LNCAP (cell line): ENCODE measurements around the gene RINL.

Experiments used
- CTCF ChIP-seq: fragments of 450-650 bp; IDR thresholded peaks from 2 replicates; pipeline ENCODE4 v1.5.1; 2017; ENCODE audit warnings: mild to moderate bottlenecking

The RINL gene

DNA sequence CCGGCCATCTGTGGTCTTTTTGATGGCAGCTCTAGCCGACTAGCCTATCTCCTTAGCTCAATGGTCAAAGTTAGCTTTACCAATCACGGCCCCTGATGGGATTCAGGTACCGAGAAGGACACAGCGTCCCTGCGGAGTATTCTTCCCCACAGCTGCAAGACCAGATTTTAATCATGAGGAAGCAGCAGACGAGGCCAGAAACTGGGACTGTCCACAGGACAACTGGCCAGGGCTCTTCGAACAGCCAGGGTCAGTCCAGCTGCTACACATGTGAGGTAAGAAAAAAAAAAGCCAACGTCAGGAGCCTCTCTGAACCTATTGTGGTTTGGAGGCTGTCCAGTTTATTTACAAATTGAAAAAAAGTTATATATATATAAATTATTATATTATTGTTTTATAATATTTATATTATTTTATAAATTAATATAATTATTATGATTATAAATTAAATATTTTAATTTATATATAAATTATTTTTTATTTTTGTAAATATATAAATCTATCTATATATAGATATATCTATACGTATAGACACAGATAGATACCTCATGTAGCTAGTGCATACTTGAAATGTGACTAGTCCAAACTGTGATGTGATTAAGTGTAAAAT, 10.8 kb downstream of the RINL start:
- TF ChIP-seq CTCF, result no peak

DNA sequence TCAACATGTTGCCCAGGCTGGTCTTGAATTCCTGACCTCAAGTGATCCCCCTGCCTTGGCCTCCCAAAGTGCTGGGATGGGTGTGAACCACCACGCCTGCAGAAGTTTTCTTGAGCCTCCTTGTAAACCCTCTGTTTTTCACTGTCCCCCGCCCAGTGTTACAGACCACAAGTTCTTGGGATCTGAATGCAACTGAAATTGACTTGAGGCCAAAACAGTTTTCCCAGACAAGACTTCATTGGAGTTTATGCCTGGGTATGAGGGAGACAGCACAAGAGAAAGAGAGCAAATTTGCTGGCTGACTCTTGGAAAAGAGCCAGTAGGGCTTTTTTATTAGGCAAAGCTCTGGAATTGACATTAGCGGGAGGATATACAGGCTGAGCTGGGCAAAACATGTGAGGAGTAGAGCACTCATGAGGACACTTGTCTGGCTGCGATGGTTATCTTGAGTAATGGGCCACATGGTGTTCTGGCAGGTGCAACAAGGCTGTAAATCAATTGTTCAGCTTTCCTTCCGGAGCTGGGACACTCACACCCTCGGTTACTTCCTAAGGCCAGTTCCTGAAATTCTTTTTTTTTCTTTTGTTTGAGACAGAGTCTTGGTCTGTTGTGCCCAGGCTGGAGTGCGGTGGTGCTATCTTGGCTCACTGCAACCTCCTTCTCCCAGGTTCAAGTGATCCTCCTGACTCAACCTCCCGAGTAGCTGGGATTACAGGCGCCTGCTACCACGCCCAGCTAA, 15.6 kb downstream of the RINL start:
- no peak for TF ChIP-seq CTCF

GRCh38 chr19:38861368-38861767, 16.7 kb downstream of the RINL start:
- TF ChIP-seq CTCF, result no peak

DNA sequence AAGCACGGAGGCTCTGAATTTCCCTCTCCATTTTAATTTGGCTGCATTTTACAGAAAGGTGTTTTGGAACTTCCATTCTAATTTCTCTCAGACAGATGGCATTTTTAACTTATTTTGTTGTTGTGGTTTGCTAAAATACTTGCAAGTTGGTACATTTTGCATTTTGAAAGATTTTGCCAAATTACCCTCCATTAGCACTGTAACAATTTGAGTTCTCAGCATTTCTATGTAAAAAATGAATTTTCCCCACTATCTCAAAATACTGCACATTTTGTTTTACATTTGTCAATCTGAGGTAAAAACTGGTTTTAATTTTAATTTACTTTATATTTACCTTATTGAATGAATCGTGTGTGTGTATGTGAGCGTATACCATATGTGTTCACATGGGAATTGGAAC, 21.3 kb downstream of the RINL start:
- TF ChIP-seq CTCF, result no peak

GRCh38 chr19:38853214-38853613, 24.9 kb downstream of the RINL start:
- no peak for TF ChIP-seq CTCF

GRCh38 chr19:38852231-38853044, 25.6 kb downstream of the RINL start:
- TF ChIP-seq CTCF, result no peak

- no peak for TF ChIP-seq CTCF
Measured at GRCh38 chr19:38851622-38852230, 26.3 kb downstream of the RINL start.
